A549 (cell line): ENCODE measurements around the gene SRRM4. TPM values are rescaled to one million over a fixed set of nuclear protein-coding genes. Genes with fewer than 3 reads are reported as not detected.

Experiments used
- ATAC-seq, 2 experiments: fragments of 200-7000 bp in 1 of 2; fragments of >200 bp in 1 of 2; cut with Nextera tagmentation in 1 of 2; cut with Tn5 transposase in 1 of 2; 3 replicates each; pipeline versions ENCODE4 v1.8.0 to v1.9.1; 2018 to 2020; ENCODE audit warnings: mild to moderate bottlenecking in 1 of 2, moderate library complexity in 1 of 2
- CTCF ChIA-PET: fragments of 300-600 bp; sonication (Branson Sonifier 250); formaldehyde crosslinking; extraction: SDS; loops from one replicate; lab custom pipeline; 2021; ENCODE audit warnings: antibody characterized with exemption, inconsistent platforms; lab: Yijun Ruan, JAX
- POLR2A ChIA-PET: fragments of 350-600 bp; formaldehyde crosslinking; extraction: SDS; loops from one replicate; lab custom pipeline; 2021; ENCODE audit warnings: antibody characterized with exemption, inconsistent platforms; lab: Yijun Ruan, JAX
- DNase-seq, 2 experiments: peaks; one replicate each; pipeline versions ENCODE4 v3.0.0 to v3.0.0-alpha.2; 2011 to 2016; ENCODE audit warnings: low read depth in 1 of 2, low spot score in 1 of 2
- FAIRE-seq: peaks from 2 replicates; lab custom pipeline; 2011; peaks lifted over from hg19 to GRCh38; lab: Jason Lieb, UNC
- H3K27ac ChIP-seq, 2 experiments: fragments of >200 bp; sonication (Bioruptor Twin); formaldehyde crosslinking; 3 replicates each; pipeline ENCODE4 v1.5.1; 2016 to 2017
- H3K4me1 ChIP-seq: fragments of >200 bp; sonication (Bioruptor Twin); formaldehyde crosslinking; 3 replicates; pipeline ENCODE4 v1.6.1; 2016
- H3K4me2 ChIP-seq: fragments of >200 bp; sonication (Bioruptor Twin); formaldehyde crosslinking; 3 replicates; pipeline ENCODE4 v1.6.1; 2016
- H3K4me3 ChIP-seq: fragments of >200 bp; sonication (Bioruptor Twin); formaldehyde crosslinking; 3 replicates; pipeline ENCODE4 v1.5.1; 2016
- H3K9me3 ChIP-seq: fragments of >200 bp; sonication (Bioruptor Twin); formaldehyde crosslinking; 3 replicates; pipeline ENCODE4 v1.6.1; 2016
- ATOH8 ChIP-seq: fragments of 250-450 bp; sonication (Bioruptor Pico); IDR thresholded peaks from 2 replicates; pipeline ENCODE4 v1.5.0; 2020; ENCODE audit warnings: low read depth, mild to moderate bottlenecking, moderate library complexity
- BCL3 ChIP-seq: fragments of >200 bp; sonication (Bioruptor Twin); formaldehyde crosslinking; IDR thresholded peaks from 3 replicates; pipeline ENCODE4 v1.6.1; 2016
- CBX8 ChIP-seq: fragments of 200-600 bp; sonication (generic); IDR thresholded peaks from 2 replicates; pipeline ENCODE4 v1.6.1; 2016
- CHD2 ChIP-seq: fragments of 150-350 bp; IDR thresholded peaks from 2 replicates; pipeline ENCODE4 v1.6.1; 2014; ENCODE audit warnings: low read length; ENCODE audit not compliant: partially characterized antibody
- EHF ChIP-seq: fragments of 250-450 bp; sonication (Bioruptor Pico); IDR thresholded peaks from 2 replicates; pipeline ENCODE4 v1.5.0; 2020; ENCODE audit warnings: mild to moderate bottlenecking
- EP300 ChIP-seq, 2 experiments: fragments of >200 bp; sonication (Bioruptor Twin); formaldehyde crosslinking; IDR thresholded peaks; 2 replicates in 1 of 2; 3 replicates in 1 of 2; pipeline ENCODE4 v1.6.1; 2016 to 2017
- HDAC2 ChIP-seq: fragments of 200-600 bp; sonication (generic); IDR thresholded peaks from 2 replicates; pipeline ENCODE4 v1.6.1; 2016
- HOXB13 ChIP-seq: fragments of 250-450 bp; sonication (Bioruptor Pico); IDR thresholded peaks from 2 replicates; pipeline ENCODE4 v1.5.0; 2020; ENCODE audit warnings: low read depth, mild to moderate bottlenecking, moderate library complexity
- JUN ChIP-seq, 2 experiments: fragments of >200 bp; sonication (Bioruptor Twin); formaldehyde crosslinking; IDR thresholded peaks; 2 replicates in 1 of 2; 3 replicates in 1 of 2; pipeline ENCODE4 v1.6.1; 2016 to 2017
- KDM5A ChIP-seq: fragments of 200-600 bp; sonication (generic); IDR thresholded peaks from 2 replicates; pipeline ENCODE4 v1.6.1; 2016; ENCODE audit warnings: antibody characterized with exemption, mild to moderate bottlenecking
- POLR2AphosphoS2 ChIP-seq: conservative IDR thresholded peaks from 2 replicates; pipeline ENCODE4 v1.6.1; 2012; ENCODE audit warnings: low read length, improper control_type of control experiment, inconsistent platforms
- RARB ChIP-seq: fragments of 250-450 bp; sonication (Bioruptor Pico); IDR thresholded peaks from 2 replicates; pipeline ENCODE4 v1.8.0; 2021; ENCODE audit warnings: mild to moderate bottlenecking, moderate library complexity
- RCOR1 ChIP-seq: fragments of 150-350 bp; IDR thresholded peaks from 2 replicates; pipeline ENCODE4 v1.6.1; 2014; ENCODE audit warnings: antibody characterized with exemption, low read length, low read depth
- SMC3 ChIP-seq: fragments of >200 bp; sonication (Bioruptor Twin); formaldehyde crosslinking; IDR thresholded peaks from 3 replicates; pipeline ENCODE4 v1.6.1; 2018; ENCODE audit warnings: inconsistent platforms
- SREBF2 ChIP-seq: fragments of 450-650 bp; IDR thresholded peaks from 2 replicates; pipeline ENCODE4 v1.6.1; 2014; ENCODE audit warnings: mild to moderate bottlenecking, moderate library complexity
- TFCP2L1 ChIP-seq: fragments of 250-450 bp; sonication (Bioruptor Pico); IDR thresholded peaks from 2 replicates; pipeline ENCODE4 v1.5.0; 2021; ENCODE audit warnings: mild to moderate bottlenecking
- TP53 ChIP-seq: fragments of 250-450 bp; sonication (Bioruptor Pico); IDR thresholded peaks from 2 replicates; pipeline ENCODE4 v1.5.0; 2021; ENCODE audit warnings: mild to moderate bottlenecking, moderate library complexity
- ZSCAN20 ChIP-seq: fragments of 250-450 bp; sonication (Bioruptor Pico); IDR thresholded peaks from 2 replicates; pipeline ENCODE4 v1.8.0; 2022; ENCODE audit warnings: mild to moderate bottlenecking, moderate library complexity
- WGBS: methylation state at CpG from one replicate; pipeline ENCODE4 v1.1.6; 2017; ENCODE audit errors: missing lambda C conversion rate; 5-methylcytosine and 5-hydroxymethylcytosine counted together
- polyA plus RNA-seq, 4 experiments: library from polyadenylated mRNA; depleted of rRNA in 3 of 4; stranded (reverse); fragments of >200 nt; fragmentation: RNase III in 1 of 4; extraction: RNeasy Plus Mini Kit Qiagen cat#74134 plus additional on column Dnase treatment in 1 of 4; gene quantifications; 2 replicates in 3 of 4; 3 replicates in 1 of 4; pipeline ENCODE4 v1.2.3, GENCODE V29; 2011 to 2017
- TF ChIP-seq, protein P1 (sequence below): fragments of 200-600 bp; sonication (generic); IDR thresholded peaks from 2 replicates; pipeline ENCODE4 v1.6.1; 2016; ENCODE audit warnings: antibody characterized with exemption, mild to moderate bottlenecking, moderate library complexity

The SRRM4 gene
- polyA plus RNA-seq, 2 of the 4 experiments (the other 2 are of a cell fraction), result not detected

DNA sequence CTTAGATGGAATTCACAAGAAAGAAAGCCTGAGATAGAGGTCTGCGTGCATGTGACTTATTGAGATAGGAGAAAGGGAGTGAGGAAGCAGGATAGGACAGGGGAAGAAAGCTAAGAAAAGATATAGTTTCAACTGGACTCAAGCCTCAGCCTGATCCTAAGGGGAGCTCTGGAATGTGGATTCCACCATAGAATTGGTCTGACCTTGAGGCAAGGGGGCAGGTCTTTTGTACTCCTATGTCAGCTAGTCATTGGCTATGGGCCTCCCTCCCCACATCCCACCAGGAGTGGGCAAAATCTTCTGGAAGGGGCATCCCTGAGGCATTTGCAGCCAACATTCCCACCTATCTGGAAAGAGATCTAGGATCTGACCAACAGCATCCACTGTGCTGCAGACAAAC is 108.9 kb downstream of the SRRM4 start:
- WGBS, result 0% methylated on average over 1 of the region's 1 CpG
- FAIRE-seq (no peak), ATAC-seq (no peak), DNase-seq (no peak)
- Histone ChIP-seq H3K27ac (no peak overlapping the region), H3K9me3 (no peaks in the 10 kb centered on the region), H3K4me3 (no peak overlapping the region), H3K4me2 (no peak overlapping the region), H3K4me1 (no peaks in the 10 kb centered on the region)
- TF ChIP-seq ZSCAN20 (CRISPR knock-in tag), result no peak
- no peak for TF ChIP-seq POLR2AphosphoS2
- no peak for TF ChIP-seq HOXB13 (CRISPR knock-in tag)
- TF ChIP-seq KDM5A, result no peak
- TF ChIP-seq EHF (CRISPR knock-in tag), result no peak
- no peak for TF ChIP-seq SMC3
- no peak for TF ChIP-seq RARB (CRISPR knock-in tag)
- TF ChIP-seq, protein P1, sequence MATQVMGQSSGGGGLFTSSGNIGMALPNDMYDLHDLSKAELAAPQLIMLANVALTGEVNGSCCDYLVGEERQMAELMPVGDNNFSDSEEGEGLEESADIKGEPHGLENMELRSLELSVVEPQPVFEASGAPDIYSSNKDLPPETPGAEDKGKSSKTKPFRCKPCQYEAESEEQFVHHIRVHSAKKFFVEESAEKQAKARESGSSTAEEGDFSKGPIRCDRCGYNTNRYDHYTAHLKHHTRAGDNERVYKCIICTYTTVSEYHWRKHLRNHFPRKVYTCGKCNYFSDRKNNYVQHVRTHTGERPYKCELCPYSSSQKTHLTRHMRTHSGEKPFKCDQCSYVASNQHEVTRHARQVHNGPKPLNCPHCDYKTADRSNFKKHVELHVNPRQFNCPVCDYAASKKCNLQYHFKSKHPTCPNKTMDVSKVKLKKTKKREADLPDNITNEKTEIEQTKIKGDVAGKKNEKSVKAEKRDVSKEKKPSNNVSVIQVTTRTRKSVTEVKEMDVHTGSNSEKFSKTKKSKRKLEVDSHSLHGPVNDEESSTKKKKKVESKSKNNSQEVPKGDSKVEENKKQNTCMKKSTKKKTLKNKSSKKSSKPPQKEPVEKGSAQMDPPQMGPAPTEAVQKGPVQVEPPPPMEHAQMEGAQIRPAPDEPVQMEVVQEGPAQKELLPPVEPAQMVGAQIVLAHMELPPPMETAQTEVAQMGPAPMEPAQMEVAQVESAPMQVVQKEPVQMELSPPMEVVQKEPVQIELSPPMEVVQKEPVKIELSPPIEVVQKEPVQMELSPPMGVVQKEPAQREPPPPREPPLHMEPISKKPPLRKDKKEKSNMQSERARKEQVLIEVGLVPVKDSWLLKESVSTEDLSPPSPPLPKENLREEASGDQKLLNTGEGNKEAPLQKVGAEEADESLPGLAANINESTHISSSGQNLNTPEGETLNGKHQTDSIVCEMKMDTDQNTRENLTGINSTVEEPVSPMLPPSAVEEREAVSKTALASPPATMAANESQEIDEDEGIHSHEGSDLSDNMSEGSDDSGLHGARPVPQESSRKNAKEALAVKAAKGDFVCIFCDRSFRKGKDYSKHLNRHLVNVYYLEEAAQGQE, result no peak
- TF ChIP-seq BCL3, result no peak
- no peak for TF ChIP-seq TFCP2L1 (CRISPR knock-in tag)
- TF ChIP-seq EP300 (IDR thresholded peaks at IDR 0.05), result no peak
- TF ChIP-seq HDAC2, result no peak
- TF ChIP-seq JUN (IDR thresholded peaks at IDR 0.05), result no peak
- TF ChIP-seq CHD2, result no peak
- ChIA-PET CTCF (no interaction called here), POLR2A (no interaction called here)

GRCh38 chr12:119090865-119091264 is 109.5 kb downstream of the SRRM4 start:
- ATAC-seq, result no peak
- no peak overlapping the region for H3K27ac ChIP-seq
- 4% methylated on average over 3 of the region's 3 CpGs for whole genome bisulfite sequencing
- no peak overlapping the region for H3K4me3 ChIP-seq
- ChIA-PET CTCF (interaction anchor here (1.1 kb wide), 1 partner anchor 54 kb away, joined by 4 read pairs; no protein-coding TSS in a partner anchor), POLR2A (no interaction called here)
- H3K4me1 ChIP-seq, result no peaks in the 10 kb centered on the region
- no peak overlapping the region for H3K4me2 ChIP-seq
- H3K9me3 ChIP-seq, result no peaks in the 10 kb centered on the region
- TF ChIP-seq ATOH8 (CRISPR knock-in tag) (no peak), CBX8 (no peak), RCOR1 (no peak), SREBF2 (no peak), EP300 (IDR thresholded peaks at IDR 0.05) (no peak), TP53 (CRISPR knock-in tag) (no peak)
- FAIRE-seq, result no peak
- no peak for DNase-seq
